Astrocyte of the cerebellum (primary cell): ENCODE results near the gene TIFAB.

ENCODE experiments used
- DNase-seq: peaks from one replicate; pipeline ENCODE4 v3.0.0-alpha.2; 2011; ENCODE audit warnings: low read depth
- H3K4me3 ChIP-seq: 2 replicates; pipeline ENCODE4 v1.5.1; 2011; ENCODE audit warnings: mild to moderate bottlenecking, low read depth, low read length, moderate library complexity
- in situ Hi-C: cut with HindIII; loops from 2 replicates; pipeline ENCODE4 v1.10.0; 2017; ENCODE audit warnings: low sequenced_read_pairs
- TF ChIP-seq, protein P1 (sequence below): IDR thresholded peaks from 2 replicates; pipeline ENCODE4 v1.5.1; 2012; ENCODE audit warnings: low read length, low read depth, moderate library complexity, mild to moderate bottlenecking; ENCODE audit errors: missing control alignments

The TIFAB gene

GRCh38 chr5:135398855-135399793 lies 53.0 kb downstream of the TIFAB start, which contains the start of gene MACROH2A1:
MACROH2A1 (minus strand) TSS chr5:135399231; CDS start chr5:135389093, 10,138 bp downstream.
- TF ChIP-seq, protein P1, sequence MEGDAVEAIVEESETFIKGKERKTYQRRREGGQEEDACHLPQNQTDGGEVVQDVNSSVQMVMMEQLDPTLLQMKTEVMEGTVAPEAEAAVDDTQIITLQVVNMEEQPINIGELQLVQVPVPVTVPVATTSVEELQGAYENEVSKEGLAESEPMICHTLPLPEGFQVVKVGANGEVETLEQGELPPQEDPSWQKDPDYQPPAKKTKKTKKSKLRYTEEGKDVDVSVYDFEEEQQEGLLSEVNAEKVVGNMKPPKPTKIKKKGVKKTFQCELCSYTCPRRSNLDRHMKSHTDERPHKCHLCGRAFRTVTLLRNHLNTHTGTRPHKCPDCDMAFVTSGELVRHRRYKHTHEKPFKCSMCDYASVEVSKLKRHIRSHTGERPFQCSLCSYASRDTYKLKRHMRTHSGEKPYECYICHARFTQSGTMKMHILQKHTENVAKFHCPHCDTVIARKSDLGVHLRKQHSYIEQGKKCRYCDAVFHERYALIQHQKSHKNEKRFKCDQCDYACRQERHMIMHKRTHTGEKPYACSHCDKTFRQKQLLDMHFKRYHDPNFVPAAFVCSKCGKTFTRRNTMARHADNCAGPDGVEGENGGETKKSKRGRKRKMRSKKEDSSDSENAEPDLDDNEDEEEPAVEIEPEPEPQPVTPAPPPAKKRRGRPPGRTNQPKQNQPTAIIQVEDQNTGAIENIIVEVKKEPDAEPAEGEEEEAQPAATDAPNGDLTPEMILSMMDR, result no peak
- peak; percentile 52 for DNase-seq
- in situ Hi-C loops, result no loop called here
- H3K4me3 ChIP-seq, result peak within 1 kb of the TSS; percentile 79

DNA sequence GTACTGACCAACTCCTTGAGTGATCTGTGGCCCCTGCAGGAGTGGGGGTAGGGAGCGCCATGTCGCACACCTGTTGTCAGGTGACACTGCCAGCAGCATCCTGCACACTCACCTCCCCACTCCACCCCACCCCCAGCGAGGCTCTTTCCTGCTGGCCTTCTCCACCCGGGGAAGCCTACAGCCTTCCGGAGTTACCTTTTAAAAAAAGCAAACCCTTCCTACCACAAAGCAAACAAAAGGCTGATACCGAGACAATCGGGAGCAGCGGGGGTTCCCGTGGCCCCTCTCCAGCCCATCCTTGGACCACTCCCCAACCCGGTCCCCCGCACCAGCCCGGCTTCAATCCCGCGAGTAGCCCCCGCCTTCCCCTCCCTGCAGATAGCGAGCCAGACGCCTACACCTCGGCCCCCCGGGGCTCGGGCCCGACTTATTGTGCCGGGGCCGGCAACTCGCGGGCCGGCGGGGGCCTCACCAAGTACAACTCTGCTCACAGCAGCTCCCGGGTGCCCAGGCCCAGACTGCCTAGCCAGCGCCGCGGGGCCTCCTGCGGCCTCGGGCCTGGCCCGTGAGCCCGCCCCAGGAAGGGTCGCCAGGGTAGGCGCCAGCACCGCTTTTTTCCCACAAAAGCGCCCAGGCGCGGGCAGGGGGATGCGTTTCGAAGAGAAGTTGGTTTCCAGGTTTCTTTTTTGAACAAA lies 53.8 kb downstream of the TIFAB start:
- no peak for DNase-seq
- TF ChIP-seq, protein P1, result no peak
- peak overlapping the region; percentile 79 for H3K4me3 ChIP-seq
- in situ Hi-C loops, result no loop called here
